HL-60 (cell line): ENCODE measurements around the gene HIGD1A.

ENCODE experiments used
- DNase-seq, 2 experiments: peaks; one replicate each; pipeline ENCODE4 v3.0.0-alpha.2; 2010 to 2020; ENCODE audit warnings: low read depth in 1 of 2, low spot score in 1 of 2
- H3K27ac ChIP-seq: fragments of 250-450 bp; sonication (Bioruptor Pico); replicated peaks from 2 replicates; pipeline ENCODE4 v1.5.1; 2020; ENCODE audit warnings: mild to moderate bottlenecking, moderate library complexity
- H3K27me3 ChIP-seq: fragments of 250-450 bp; sonication (Bioruptor Pico); 2 replicates; pipeline ENCODE4 v1.5.1; 2021; ENCODE audit warnings: mild to moderate bottlenecking, moderate library complexity; ENCODE audit not compliant: insufficient read depth, poor library complexity, severe bottlenecking
- H3K4me3 ChIP-seq: replicated peaks from 2 replicates; pipeline ENCODE4 v1.5.1; 2011; ENCODE audit warnings: mild to moderate bottlenecking, control low read depth, low read length; ENCODE audit not compliant: insufficient read depth
- CTCF ChIP-seq: IDR thresholded peaks from one replicate; pipeline ENCODE4 v1.5.1; 2011; ENCODE audit warnings: low read length, control low read depth, inconsistent platforms; ENCODE audit not compliant: insufficient read depth
- GABPA ChIP-seq: IDR thresholded peaks from 2 replicates; pipeline ENCODE4 v1.6.1; 2012; ENCODE audit warnings: low read depth
- POLR2AphosphoS5 ChIP-seq: IDR thresholded peaks from 2 replicates; pipeline ENCODE4 v1.6.1; 2012; ENCODE audit warnings: low read depth
- REST ChIP-seq: IDR thresholded peaks from 2 replicates; pipeline ENCODE4 v1.6.1; 2012; ENCODE audit warnings: low read depth; ENCODE audit not compliant: insufficient replicate concordance
- SPI1 ChIP-seq: IDR thresholded peaks from 2 replicates; pipeline ENCODE4 v1.6.1; 2012; ENCODE audit warnings: low read depth, mild to moderate bottlenecking, borderline replicate concordance

HIGD1A gene

GRCh38 chr3:42747581-42747980 lies 56.7 kb downstream of the HIGD1A start:
- H3K27me3 ChIP-seq = no peaks in the 10 kb centered on the region
- no peak for DNase-seq
- TF ChIP-seq CTCF (no peak), POLR2AphosphoS5 (no peak), GABPA (no peak)
- H3K4me3 ChIP-seq = no peak overlapping the region
- no peak overlapping the region for H3K27ac ChIP-seq

- Histone ChIP-seq H3K4me3 (no peak overlapping the region), H3K27me3 (no peaks in the 10 kb centered on the region), H3K27ac (no peak overlapping the region)
- no peak for TF ChIP-seq CTCF
- TF ChIP-seq SPI1 = no peak
- no peak for TF ChIP-seq REST
- TF ChIP-seq POLR2AphosphoS5 = no peak
- no peak for TF ChIP-seq GABPA
- DNase-seq = no peak
Observed at GRCh38 chr3:42746455-42747450, 57.5 kb downstream of the HIGD1A start.

GRCh38 chr3:42745776-42746454 lies 58.4 kb downstream of the HIGD1A start:
- Histone ChIP-seq H3K27ac (no peak overlapping the region), H3K27me3 (no peaks in the 10 kb centered on the region), H3K4me3 (no peak overlapping the region)
- no peak for DNase-seq
- TF ChIP-seq SPI1 = no peak
- no peak for TF ChIP-seq POLR2AphosphoS5
- TF ChIP-seq GABPA = no peak
- no peak for TF ChIP-seq REST
- TF ChIP-seq CTCF = no peak
